ENCODE measurements around the gene KIF27. TPM values are rescaled to one million over a fixed set of nuclear protein-coding genes. Genes with fewer than 3 reads are reported as not detected.

Gene KIF27
- total and polyA plus RNA-seq, 2 donors (not counting 1 experiment from before 2014, with no cell fraction given): 1.00 to 4.8 TPM

DNA sequence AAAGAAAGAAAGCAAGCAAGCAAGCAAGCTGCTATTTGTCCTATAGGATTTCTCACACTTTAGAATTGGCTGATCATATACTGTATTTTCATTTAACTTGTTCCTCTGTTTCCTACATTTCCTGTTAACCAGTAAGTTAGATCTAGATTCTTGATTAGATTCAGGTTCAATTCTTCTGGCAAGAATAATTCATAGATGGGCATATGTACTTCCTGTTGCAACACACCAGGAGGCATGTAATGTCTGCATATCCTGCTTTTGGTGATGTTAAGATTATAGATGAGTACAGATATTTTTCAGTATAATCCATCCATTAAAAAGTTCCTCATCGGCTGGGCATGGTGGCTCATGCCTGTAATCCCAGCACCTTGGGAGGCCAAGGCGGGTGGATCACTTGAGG is 10.8 kb upstream of the KIF27 start:
- Histone ChIP-seq H3K4me3 (replicated peaks in 1 of 4; ENCODE audit: control extremely low read depth in 1 of 4, insufficient read depth in 1 of 4, low read depth in 3 of 4, low read length in 4 of 4) (no peak overlapping the region), H2AFZ (ENCODE audit: low read length) (no peak overlapping the region), H3K27me3 (ENCODE audit: control insufficient read depth, insufficient read depth, low read length) (no peaks in the 10 kb centered on the region), H3K36me3 (ENCODE audit: control insufficient read depth, insufficient read depth, low read length) (no peaks in the 10 kb centered on the region), H3K9ac (ENCODE audit: insufficient read depth, low read length) (no peak overlapping the region), H3K27ac (ENCODE audit: insufficient read depth, low read length) (no peak overlapping the region), H3K9me3 (ENCODE audit: control insufficient read depth, insufficient read depth, low read depth, low read length) (no peaks in the 10 kb centered on the region), H4K20me1 (ENCODE audit: control insufficient read depth, extremely low read depth, insufficient read depth, low read length) (no peaks in the 10 kb centered on the region), H3K79me2 (ENCODE audit: control insufficient read depth, insufficient read depth, low read length) (no peaks in the 10 kb centered on the region), H3K4me1 (ENCODE audit: control insufficient read depth, extremely low read depth, insufficient read depth, low read length) (peaks cover 9% of the 10 kb centered on the region), H3K4me2 (ENCODE audit: extremely low read depth, insufficient read depth, low read length) (no peak overlapping the region)
- DNase-seq (ENCODE audit: low read depth in 2 of 2): no peak
- no peak for TF ChIP-seq CTCF (conservative IDR thresholded peaks at IDR 0.05 in 1 of 2, IDR thresholded peaks at IDR 0.05 in 1 of 2; ENCODE audit: low read depth in 1 of 2, low read length in 2 of 2)
- TF ChIP-seq EZH2 (IDR thresholded peaks at IDR 0.05; ENCODE audit: low read length, missing control alignments): no peak

GRCh38 chr9:83930881-83931280 is 9.6 kb upstream of the KIF27 start:
- TF ChIP-seq EZH2 (IDR thresholded peaks at IDR 0.05; ENCODE audit: low read length, missing control alignments) (no peak), CTCF (conservative IDR thresholded peaks at IDR 0.05 in 1 of 2, IDR thresholded peaks at IDR 0.05 in 1 of 2; ENCODE audit: low read depth in 1 of 2, low read length in 2 of 2) (no peak)
- Histone ChIP-seq H3K79me2 (ENCODE audit: control insufficient read depth, insufficient read depth, low read length) (no peaks in the 10 kb centered on the region), H3K4me3 (replicated peaks in 1 of 4; ENCODE audit: control extremely low read depth in 1 of 4, insufficient read depth in 1 of 4, low read depth in 3 of 4, low read length in 4 of 4) (no peak overlapping the region), H4K20me1 (ENCODE audit: control insufficient read depth, extremely low read depth, insufficient read depth, low read length) (no peaks in the 10 kb centered on the region), H3K9me3 (ENCODE audit: control insufficient read depth, insufficient read depth, low read depth, low read length) (no peaks in the 10 kb centered on the region), H2AFZ (ENCODE audit: low read length) (no peak overlapping the region), H3K4me1 (ENCODE audit: control insufficient read depth, extremely low read depth, insufficient read depth, low read length) (peaks cover 9% of the 10 kb centered on the region), H3K9ac (ENCODE audit: insufficient read depth, low read length) (no peak overlapping the region), H3K27ac (ENCODE audit: insufficient read depth, low read length) (no peak overlapping the region), H3K36me3 (ENCODE audit: control insufficient read depth, insufficient read depth, low read length) (no peaks in the 10 kb centered on the region), H3K4me2 (ENCODE audit: extremely low read depth, insufficient read depth, low read length) (no peak overlapping the region), H3K27me3 (ENCODE audit: control insufficient read depth, insufficient read depth, low read length) (no peaks in the 10 kb centered on the region)
- DNase-seq (ENCODE audit: low read depth in 2 of 2): no peak

DNA sequence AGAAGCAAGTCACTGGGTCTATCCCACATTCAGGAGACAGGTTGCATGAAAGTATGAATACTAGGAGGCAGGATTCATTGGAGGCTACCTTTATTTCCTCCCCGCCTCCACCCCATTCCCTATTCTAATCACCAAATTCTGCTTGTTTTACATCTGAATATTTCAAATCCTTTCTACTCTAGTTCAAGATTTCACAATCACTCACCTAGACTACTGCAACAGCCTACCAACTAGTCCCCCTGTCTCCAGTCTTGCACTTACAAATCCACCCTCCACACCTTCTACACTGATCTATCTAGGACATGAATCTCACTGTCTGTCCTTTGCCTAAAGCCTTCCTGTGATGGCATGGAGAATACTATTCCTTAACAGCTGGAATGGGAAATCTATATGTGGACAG is 6.4 kb upstream of the KIF27 start:
- no peak overlapping the region for H3K27ac ChIP-seq (ENCODE audit: insufficient read depth, low read length)
- H3K4me1 ChIP-seq (ENCODE audit: control insufficient read depth, extremely low read depth, insufficient read depth, low read length): no peaks in the 10 kb centered on the region
- no peaks in the 10 kb centered on the region for H4K20me1 ChIP-seq (ENCODE audit: control insufficient read depth, extremely low read depth, insufficient read depth, low read length)
- H3K27me3 ChIP-seq (ENCODE audit: control insufficient read depth, insufficient read depth, low read length): no peaks in the 10 kb centered on the region
- H3K79me2 ChIP-seq (ENCODE audit: control insufficient read depth, insufficient read depth, low read length): no peaks in the 10 kb centered on the region
- no peak overlapping the region for H3K9ac ChIP-seq (ENCODE audit: insufficient read depth, low read length)
- H3K4me3 ChIP-seq (replicated peaks in 1 of 4; ENCODE audit: control extremely low read depth in 1 of 4, insufficient read depth in 1 of 4, low read depth in 3 of 4, low read length in 4 of 4): no peak overlapping the region
- no peaks in the 10 kb centered on the region for H3K36me3 ChIP-seq (ENCODE audit: control insufficient read depth, insufficient read depth, low read length)
- H3K4me2 ChIP-seq (ENCODE audit: extremely low read depth, insufficient read depth, low read length): no peak overlapping the region
- TF ChIP-seq EZH2 (IDR thresholded peaks at IDR 0.05; ENCODE audit: low read length, missing control alignments) (no peak), CTCF (conservative IDR thresholded peaks at IDR 0.05 in 1 of 2, IDR thresholded peaks at IDR 0.05 in 1 of 2; ENCODE audit: low read depth in 1 of 2, low read length in 2 of 2) (no peak)
- H3K9me3 ChIP-seq (ENCODE audit: control insufficient read depth, insufficient read depth, low read depth, low read length): no peaks in the 10 kb centered on the region
- no peak for DNase-seq (ENCODE audit: low read depth in 2 of 2)
- H2AFZ ChIP-seq (ENCODE audit: low read length): no peak overlapping the region
